GM23248 (cell line): Measurements from ENCODE around the gene KDELR3. TPM values are rescaled to one million over a fixed set of nuclear protein-coding genes. Genes with fewer than 3 reads are reported as not detected.

ENCODE experiments used
- DNase-seq: peaks from one replicate; pipeline ENCODE4 v3.0.0-alpha.2; 2015
- H2AFZ ChIP-seq: fragments of 200-600 bp; sonication (generic); 2 replicates; pipeline ENCODE4 v1.6.1; 2016; ENCODE audit warnings: antibody characterized with exemption
- H3F3A ChIP-seq: fragments of 200-600 bp; sonication (generic); 2 replicates; pipeline ENCODE4 v1.6.1; 2016; ENCODE audit warnings: mild to moderate bottlenecking, antibody characterized with exemption, mixed run types; ENCODE audit not compliant: insufficient read depth
- H3K27ac ChIP-seq: fragments of 200-600 bp; sonication (generic); 2 replicates; pipeline ENCODE4 v1.5.1; 2016; ENCODE audit warnings: mild to moderate bottlenecking
- H3K27me3 ChIP-seq: fragments of 200-600 bp; sonication (generic); replicated peaks from 2 replicates; pipeline ENCODE4 v1.6.1; 2016; ENCODE audit warnings: mild to moderate bottlenecking; ENCODE audit not compliant: insufficient read depth
- H3K36me3 ChIP-seq: fragments of 200-600 bp; sonication (generic); 2 replicates; pipeline ENCODE4 v1.6.1; 2016; ENCODE audit warnings: low read depth, mild to moderate bottlenecking
- H3K4me1 ChIP-seq: fragments of 200-600 bp; sonication (generic); 2 replicates; pipeline ENCODE4 v1.6.1; 2016; ENCODE audit warnings: mild to moderate bottlenecking; ENCODE audit not compliant: insufficient read depth
- H3K4me2 ChIP-seq: fragments of 200-600 bp; sonication (generic); one replicate; pipeline ENCODE4 v1.6.1; 2016; ENCODE audit warnings: mild to moderate bottlenecking; ENCODE audit not compliant: unreplicated experiment
- H3K4me3 ChIP-seq: fragments of 200-600 bp; sonication (generic); 2 replicates; pipeline ENCODE4 v1.5.1; 2016; ENCODE audit warnings: mild to moderate bottlenecking
- H3K79me2 ChIP-seq: fragments of 200-600 bp; sonication (generic); 2 replicates; pipeline ENCODE4 v1.6.1; 2016; ENCODE audit warnings: mild to moderate bottlenecking; ENCODE audit not compliant: insufficient read depth
- H3K9ac ChIP-seq: fragments of 200-600 bp; sonication (generic); 2 replicates; pipeline ENCODE4 v1.6.1; 2016; ENCODE audit warnings: mild to moderate bottlenecking
- H3K9me2 ChIP-seq: fragments of 200-600 bp; sonication (generic); 2 replicates; pipeline ENCODE4 v1.6.1; 2016; ENCODE audit warnings: mixed run types, mild to moderate bottlenecking, moderate library complexity; ENCODE audit not compliant: insufficient read depth
- H3K9me3 ChIP-seq: fragments of 200-600 bp; sonication (generic); one replicate; pipeline ENCODE4 v1.6.1; 2017; ENCODE audit warnings: low read depth
- H4K20me1 ChIP-seq: fragments of 200-600 bp; sonication (generic); 2 replicates; pipeline ENCODE4 v1.6.0; 2016; ENCODE audit not compliant: insufficient read depth
- EZH2 ChIP-seq: fragments of 200-600 bp; sonication (generic); IDR thresholded peaks from 2 replicates; pipeline ENCODE4 v1.6.1; 2018; ENCODE audit warnings: antibody characterized with exemption, mild to moderate bottlenecking; ENCODE audit not compliant: insufficient read depth, poor library complexity, severe bottlenecking
- EZH2phosphoT487 ChIP-seq: fragments of 200-600 bp; sonication (generic); IDR thresholded peaks from 2 replicates; pipeline ENCODE4 v1.6.1; 2018; ENCODE audit warnings: antibody characterized with exemption, moderate library complexity, mild to moderate bottlenecking, low read depth; ENCODE audit not compliant: insufficient read depth
- WGBS, 2 experiments: methylation state at CpG; one replicate each; pipeline ENCODE4 v1.1.6; 2015 to 2017; ENCODE audit warnings: low lambda C conversion rate in 2 of 2, low coverage in 1 of 2; ENCODE audit errors: missing lambda C conversion rate in 2 of 2; 5-methylcytosine and 5-hydroxymethylcytosine counted together
- in situ Hi-C: fragments of 300-500 bp; cut with MboI; formaldehyde crosslinking; loops from 2 replicates; pipeline ENCODE4 v1.15.0; 2020
- polyA plus RNA-seq: library from polyadenylated mRNA; unstranded; fragments of >200 nt; fragmentation: Nextera tagmentation; extraction: Ambion mirVana; gene quantifications from 2 replicates; pipeline ENCODE4 v1.2.1, GENCODE V29; 2016
- total RNA-seq: library from RNA; depleted of rRNA; stranded (reverse); fragments of >200 nt; shearing (Covaris generic); gene quantifications from 2 replicates; pipeline ENCODE4 v1.2.3, GENCODE V29; 2014

Gene KDELR3
- total and polyA plus RNA-seq, 2 experiments from 2014 or later: 191 to 326 TPM

- H3K4me1 ChIP-seq: no peaks in the 10 kb centered on the region
- no peaks in the 10 kb centered on the region for H3K36me3 ChIP-seq
- H3K27ac ChIP-seq: no peak overlapping the region
- H3K9ac ChIP-seq: no peak overlapping the region
- H3K4me3 ChIP-seq: no peak overlapping the region
- DNase-seq: no peak
- H3F3A ChIP-seq: no peaks in the 10 kb centered on the region
- no peaks in the 10 kb centered on the region for H3K79me2 ChIP-seq
- 36 to 42% methylated on average over 4 of the region's 4 CpGs for WGBS, 2 experiments
- no peaks in the 10 kb centered on the region for H3K9me3 ChIP-seq
- in situ Hi-C loops: no loop called here
- TF ChIP-seq EZH2phosphoT487 (no peak), EZH2 (no peak)
- no peak overlapping the region for H3K4me2 ChIP-seq
- H4K20me1 ChIP-seq: no peaks in the 10 kb centered on the region
- no peaks in the 10 kb centered on the region for H3K9me2 ChIP-seq
- H2AFZ ChIP-seq: no peak overlapping the region
- H3K27me3 ChIP-seq: no peaks in the 10 kb centered on the region; the same call in 1 of the 2 replicates
Observed at GRCh38 chr22:38435965-38436364, 31.9 kb upstream of the KDELR3 start.

GRCh38 chr22:38436629-38437395 lies 31.1 kb upstream of the KDELR3 start:
- H3K9me3 ChIP-seq: no peaks in the 10 kb centered on the region
- TF ChIP-seq EZH2: no peak
- TF ChIP-seq EZH2phosphoT487: no peak
- DNase-seq: no peak
- H3K27me3 ChIP-seq: no peaks in the 10 kb centered on the region; the same call in 1 of the 2 replicates
- H3K9me2 ChIP-seq: no peaks in the 10 kb centered on the region
- 79 to 82% methylated on average over 15 of the region's 15 CpGs for WGBS, 2 experiments
- H2AFZ ChIP-seq: no peak overlapping the region
- H3K27ac ChIP-seq: no peak overlapping the region
- H3K4me1 ChIP-seq: no peaks in the 10 kb centered on the region
- H3K79me2 ChIP-seq: no peaks in the 10 kb centered on the region
- H3K4me3 ChIP-seq: no peak overlapping the region
- no peak overlapping the region for H3K9ac ChIP-seq
- H3K36me3 ChIP-seq: no peaks in the 10 kb centered on the region
- no peak overlapping the region for H3K4me2 ChIP-seq
- H4K20me1 ChIP-seq: no peaks in the 10 kb centered on the region
- in situ Hi-C loops: no loop called here
- no peaks in the 10 kb centered on the region for H3F3A ChIP-seq

DNA sequence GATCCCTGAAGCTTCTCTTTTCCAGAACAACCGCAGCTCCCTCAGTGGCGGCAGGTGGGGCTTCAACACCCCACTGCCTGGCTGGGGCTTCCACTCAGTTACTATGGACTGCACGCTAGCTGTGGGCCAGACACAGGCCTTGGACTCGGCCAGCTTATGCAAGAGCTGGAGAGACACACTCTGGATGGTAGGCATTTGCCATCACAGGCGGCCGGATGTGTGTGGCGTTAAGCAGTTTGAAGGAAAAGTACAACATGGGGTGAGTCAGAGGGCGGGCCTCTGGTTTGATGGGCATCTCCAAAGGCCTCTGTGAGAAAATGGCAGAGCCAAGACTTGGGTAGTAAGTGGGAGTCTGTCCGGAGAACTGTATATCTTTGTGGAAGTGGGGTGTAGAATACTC lies 30.5 kb upstream of the KDELR3 start:
- Histone ChIP-seq H2AFZ (no peak overlapping the region), H3K9me2 (no peaks in the 10 kb centered on the region), H3K27me3 (no peaks in the 10 kb centered on the region; the same call in 1 of the 2 replicates), H3K4me3 (no peak overlapping the region), H3F3A (no peaks in the 10 kb centered on the region), H3K36me3 (no peaks in the 10 kb centered on the region), H3K4me1 (no peaks in the 10 kb centered on the region), H3K27ac (no peak overlapping the region), H4K20me1 (no peaks in the 10 kb centered on the region), H3K9me3 (no peaks in the 10 kb centered on the region), H3K79me2 (no peaks in the 10 kb centered on the region), H3K9ac (no peak overlapping the region), H3K4me2 (no peak overlapping the region)
- no peak for DNase-seq
- TF ChIP-seq EZH2 (no peak), EZH2phosphoT487 (no peak)
- in situ Hi-C loops: no loop called here
- WGBS, 2 experiments: 82 to 85% methylated on average over 9 of the region's 9 CpGs

- Histone ChIP-seq H3K4me3 (no peak overlapping the region), H3K9me2 (no peaks in the 10 kb centered on the region), H3K9me3 (no peaks in the 10 kb centered on the region), H3F3A (no peaks in the 10 kb centered on the region), H4K20me1 (no peaks in the 10 kb centered on the region), H2AFZ (no peak overlapping the region), H3K36me3 (no peaks in the 10 kb centered on the region), H3K4me1 (no peaks in the 10 kb centered on the region), H3K4me2 (no peak overlapping the region), H3K79me2 (no peaks in the 10 kb centered on the region), H3K27me3 (peaks cover 6% of the 10 kb centered on the region), H3K9ac (no peak overlapping the region), H3K27ac (no peak overlapping the region)
- 55 to 66% methylated on average over 13 to 14 of the region's 14 CpGs for WGBS, 2 experiments
- no peak for TF ChIP-seq EZH2phosphoT487
- in situ Hi-C loops: no loop called here
- DNase-seq: no peak
Observed at GRCh38 chr22:38440747-38441350, 27.0 kb upstream of the KDELR3 start.
